HepG2 (cell line): ENCODE results near the gene VPS50. TPM values are rescaled to one million over a fixed set of nuclear protein-coding genes. Genes with fewer than 3 reads are reported as not detected.
A peak's percentile ranks its signal among the peaks of the same experiment; 100 is the strongest.

Experiments
- AHDC1 ChIP-seq: sonication (generic); formaldehyde crosslinking; IDR thresholded peaks from 2 replicates; pipeline ENCODE4 v1.5.1; 2020; ENCODE audit warnings: mild to moderate bottlenecking, missing genetic modification reagents, borderline replicate concordance
- E2F1 ChIP-seq: sonication (generic); formaldehyde crosslinking; IDR thresholded peaks from 2 replicates; pipeline ENCODE4 v1.5.0; 2020; ENCODE audit warnings: missing genetic modification reagents
- KDM4B ChIP-seq: sonication (generic); formaldehyde crosslinking; IDR thresholded peaks from 2 replicates; pipeline ENCODE4 v1.4.0; 2020; ENCODE audit warnings: missing genetic modification reagents
- MTF1 ChIP-seq: sonication (generic); formaldehyde crosslinking; IDR thresholded peaks from 2 replicates; pipeline ENCODE4 v1.5.0; 2020; ENCODE audit warnings: missing genetic modification reagents
- RXRA ChIP-seq: sonication (generic); formaldehyde crosslinking; IDR thresholded peaks from 2 replicates; pipeline ENCODE4 v1.5.1; 2020; ENCODE audit warnings: missing genetic modification reagents
- SMAD3 ChIP-seq: sonication (generic); formaldehyde crosslinking; IDR thresholded peaks from 2 replicates; pipeline ENCODE4 v1.4.0; 2020; ENCODE audit warnings: missing genetic modification reagents
- TERF1 ChIP-seq: sonication (generic); formaldehyde crosslinking; IDR thresholded peaks from 2 replicates; pipeline ENCODE4 v1.8.0; 2022; ENCODE audit warnings: mild to moderate bottlenecking, missing genetic modification reagents, moderate library complexity
- ZBTB1 ChIP-seq: sonication (generic); formaldehyde crosslinking; IDR thresholded peaks from 2 replicates; pipeline ENCODE4 v1.4.0; 2020; ENCODE audit warnings: missing genetic modification reagents, borderline replicate concordance
- ZBTB7A ChIP-seq: sonication (generic); formaldehyde crosslinking; IDR thresholded peaks from 2 replicates; pipeline ENCODE4 v1.8.0; 2022; ENCODE audit warnings: mild to moderate bottlenecking, missing genetic modification reagents
- ZNF205 ChIP-seq: IDR thresholded peaks from 2 replicates; pipeline ENCODE4 v1.6.1; 2018; ENCODE audit warnings: missing biosample characterization, missing genetic modification reagents
- polyA plus RNA-seq, 8 experiments: library from polyadenylated mRNA; depleted of rRNA in 3 of 8; stranded (reverse) in 7 of 8; unstranded in 1 of 8; fragments of >200 nt; fragmentation: Illumina TruSeq in 4 of 8; extraction: Trizol in 4 of 8; gene quantifications; 2 replicates each; pipeline versions ENCODE4 v1.2.1 to v1.2.3, GENCODE V29; 2011 to 2016; ENCODE audit warnings: low read depth in 4 of 8, missing spikeins in 1 of 8, mixed read lengths in 1 of 8; ENCODE audit not compliant: insufficient read depth in 1 of 8
- total RNA-seq, 5 experiments: library from RNA; depleted of rRNA; stranded (reverse); fragments of >200 nt; fragmentation: Illumina TruSeq; extraction: Trizol; gene quantifications; 2 replicates each; pipeline ENCODE4 v1.2.3, GENCODE V29; 2016; ENCODE audit warnings: low read depth in 1 of 5

Gene VPS50
- total and polyA plus RNA-seq, 2 of the 13 experiments (the other 11 are each of a cell fraction or from before 2014, with no cell fraction given) = 10.3 to 20.4 TPM

GRCh38 chr7:93231799-93232672 lies at the start of gene VPS50 (continued):
- TF ChIP-seq MTF1 (CRISPR knock-in tag) (no peak), RXRA (no peak), ZBTB1 (no peak), SMAD3 (CRISPR knock-in tag) (0 out of 2 replicates have a peak, but pooled peaks have one; percentile 30), KDM4B (CRISPR knock-in tag) (no peak; the same call in 1 of the 2 replicates), TERF1 (no peak), ZBTB7A (CRISPR knock-in tag) (no peak), E2F1 (CRISPR knock-in tag) (peak; percentile 89), AHDC1 (no peak), ZNF205 (CRISPR knock-in tag) (no peak)
